IMR-90 (cell line): ENCODE results near the gene SPAG9. TPM values are rescaled to one million over a fixed set of nuclear protein-coding genes. Genes with fewer than 3 reads are reported as not detected.

Experiments used
- ATAC-seq: fragments of 200-7000 bp; cut with Tn5 transposase; 2 replicates; pipeline ENCODE4 v1.9.1; 2020; ENCODE audit warnings: low read depth, mild to moderate bottlenecking, moderate library complexity
- BruUV-seq: library from RNA; stranded (reverse); fragments of 400-500 nt; replicated peaks from 2 replicates; lab custom pipeline; 2021; lab: Mats Ljungman, UMichigan
- CTCF ChIA-PET: fragments of 300-600 bp; formaldehyde crosslinking; extraction: SDS; loops from one replicate; lab custom pipeline; 2021; ENCODE audit warnings: antibody characterized with exemption; lab: Yijun Ruan, JAX
- POLR2A ChIA-PET: fragments of 300-600 bp; sonication (Branson Sonifier 250); formaldehyde crosslinking; loops from one replicate; lab custom pipeline; 2022; ENCODE audit warnings: antibody characterized with exemption; ENCODE audit not compliant: unreplicated experiment; lab: Charles Lee
- DNase-seq: peaks from one replicate; pipeline ENCODE4 v3.0.0; 2013
- H2AFZ ChIP-seq: replicated peaks from 2 replicates; pipeline ENCODE3; 2013; ENCODE audit warnings: low read length, mild to moderate bottlenecking; ENCODE audit not compliant: poor library complexity
- H2AK5ac ChIP-seq: 2 replicates; pipeline ENCODE4 v1.6.1; 2013; ENCODE audit warnings: low read depth, low read length, inconsistent platforms
- H2AK9ac ChIP-seq: replicated peaks from 2 replicates; pipeline ENCODE3; 2013; ENCODE audit warnings: mild to moderate bottlenecking, low read depth, low read length, moderate library complexity; ENCODE audit not compliant: poor library complexity
- H2BK120ac ChIP-seq: 2 replicates; pipeline ENCODE4 v1.6.1; 2013; ENCODE audit warnings: low read depth, low read length, inconsistent platforms
- H2BK15ac ChIP-seq: 3 replicates; pipeline ENCODE4 v1.6.1; 2013; ENCODE audit warnings: low read depth, low read length, inconsistent platforms
- H2BK20ac ChIP-seq: 2 replicates; pipeline ENCODE4 v1.6.1; 2013; ENCODE audit warnings: low read depth, mild to moderate bottlenecking, inconsistent platforms, low read length, moderate library complexity
- H2BK5ac ChIP-seq: 2 replicates; pipeline ENCODE4 v1.6.1; 2013; ENCODE audit warnings: mild to moderate bottlenecking, low read depth, low read length, inconsistent platforms; ENCODE audit not compliant: poor library complexity, severe bottlenecking
- H3K14ac ChIP-seq: replicated peaks from 2 replicates; pipeline ENCODE4 v1.6.1; 2013; ENCODE audit warnings: low read depth, low read length, inconsistent platforms
- H3K18ac ChIP-seq: 2 replicates; pipeline ENCODE4 v1.6.1; 2013; ENCODE audit warnings: low read depth, low read length, control low read depth
- H3K23ac ChIP-seq: 2 replicates; pipeline ENCODE4 v1.6.1; 2013; ENCODE audit warnings: low read depth, low read length, inconsistent platforms
- H3K27ac ChIP-seq: 2 replicates; pipeline ENCODE4 v1.5.1; 2013; ENCODE audit warnings: mild to moderate bottlenecking, control low read depth, low read length; ENCODE audit not compliant: insufficient read depth
- H3K27me3 ChIP-seq: 2 replicates; pipeline ENCODE4 v1.6.1; 2013; ENCODE audit warnings: low read length; ENCODE audit not compliant: control insufficient read depth, insufficient read depth
- H3K36me3 ChIP-seq: 2 replicates; pipeline ENCODE4 v1.6.1; 2013; ENCODE audit warnings: low read length, mixed read lengths; ENCODE audit not compliant: control insufficient read depth, insufficient read depth
- H3K4ac ChIP-seq: 2 replicates; pipeline ENCODE4 v1.6.1; 2013; ENCODE audit warnings: low read depth, low read length, inconsistent platforms
- H3K4me1 ChIP-seq: 2 replicates; pipeline ENCODE4 v1.6.1; 2013; ENCODE audit warnings: low read length, mixed read lengths; ENCODE audit not compliant: control insufficient read depth, insufficient read depth
- H3K4me2 ChIP-seq: 2 replicates; pipeline ENCODE4 v1.6.1; 2013; ENCODE audit warnings: low read depth, mild to moderate bottlenecking, control low read depth, low read length, moderate library complexity
- H3K4me3 ChIP-seq: 2 replicates; pipeline ENCODE4 v1.5.1; 2013; ENCODE audit warnings: low read depth, mild to moderate bottlenecking, control low read depth, low read length, moderate library complexity; ENCODE audit not compliant: insufficient read depth
- H3K56ac ChIP-seq: 2 replicates; pipeline ENCODE4 v1.6.1; 2013; ENCODE audit warnings: low read length, inconsistent platforms; ENCODE audit not compliant: insufficient read depth; ENCODE audit errors: extremely low read depth
- H3K79me1 ChIP-seq, 2 experiments: 2 replicates each; pipeline ENCODE4 v1.6.1; 2013; ENCODE audit warnings: low read length in 2 of 2, inconsistent platforms in 1 of 2, low read depth in 1 of 2
- H3K9ac ChIP-seq: 2 replicates; pipeline ENCODE4 v1.6.1; 2013; ENCODE audit warnings: low read depth, low read length, control low read depth
- H3K9me1 ChIP-seq: 2 replicates; pipeline ENCODE4 v1.6.1; 2013; ENCODE audit warnings: low read length, inconsistent platforms; ENCODE audit not compliant: insufficient read depth
- H3K9me3 ChIP-seq: 2 replicates; pipeline ENCODE4 v1.6.1; 2013; ENCODE audit warnings: low read length; ENCODE audit not compliant: control insufficient read depth, insufficient read depth
- H4K20me1 ChIP-seq: 2 replicates; pipeline ENCODE4 v1.6.1; 2013; ENCODE audit warnings: low read length, inconsistent platforms; ENCODE audit not compliant: insufficient read depth
- H4K5ac ChIP-seq: 2 replicates; pipeline ENCODE4 v1.6.1; 2013; ENCODE audit warnings: mild to moderate bottlenecking, low read depth, low read length, control low read depth
- H4K8ac ChIP-seq, 2 experiments: 2 replicates each; pipeline ENCODE4 v1.6.1; 2013; ENCODE audit warnings: low read depth in 2 of 2, low read length in 2 of 2, control low read depth in 1 of 2, inconsistent platforms in 1 of 2
- H4K91ac ChIP-seq: 2 replicates; pipeline ENCODE4 v1.6.1; 2013; ENCODE audit warnings: low read depth, low read length, inconsistent platforms; ENCODE audit not compliant: insufficient read depth
- BHLHE40 ChIP-seq: fragments of 150-350 bp; IDR thresholded peaks from 2 replicates; pipeline ENCODE4 v1.6.1; 2016; ENCODE audit warnings: mild to moderate bottlenecking, low read depth, low read length
- CEBPB ChIP-seq: IDR thresholded peaks from 2 replicates; pipeline ENCODE4 v1.6.1; 2012; ENCODE audit warnings: low read depth, low read length, improper control_type of control experiment
- CHD1 ChIP-seq: IDR thresholded peaks from 2 replicates; pipeline ENCODE4 v1.6.1; 2012; ENCODE audit warnings: low read depth, low read length, improper control_type of control experiment
- ELK1 ChIP-seq: fragments of 150-350 bp; IDR thresholded peaks from 2 replicates; pipeline ENCODE4 v1.6.1; 2016; ENCODE audit warnings: low read depth, mild to moderate bottlenecking, low read length, moderate library complexity, borderline replicate concordance
- FOS ChIP-seq: fragments of 150-350 bp; IDR thresholded peaks from 2 replicates; pipeline ENCODE4 v1.6.1; 2016; ENCODE audit warnings: low read depth, low read length
- MAFK ChIP-seq: IDR thresholded peaks from 2 replicates; pipeline ENCODE4 v1.6.1; 2012; ENCODE audit warnings: low read depth, low read length, improper control_type of control experiment
- MAZ ChIP-seq: IDR thresholded peaks from 2 replicates; pipeline ENCODE4 v1.6.1; 2012; ENCODE audit warnings: low read depth, mild to moderate bottlenecking, low read length, improper control_type of control experiment, moderate library complexity, borderline replicate concordance
- MXI1 ChIP-seq: IDR thresholded peaks from 2 replicates; pipeline ENCODE4 v1.6.1; 2012; ENCODE audit warnings: low read depth, mild to moderate bottlenecking, low read length, moderate library complexity, borderline replicate concordance
- NFE2L2 ChIP-seq: fragments of 150-350 bp; IDR thresholded peaks from 2 replicates; pipeline ENCODE4 v1.6.1; 2016; ENCODE audit warnings: low read depth, mild to moderate bottlenecking, low read length
- POLR2A ChIP-seq: IDR thresholded peaks from 2 replicates; pipeline ENCODE4 v1.6.1; 2012; ENCODE audit warnings: mild to moderate bottlenecking, low read depth, low read length
- RAD21 ChIP-seq: IDR thresholded peaks from 2 replicates; pipeline ENCODE4 v1.6.1; 2012; ENCODE audit warnings: low read length, improper control_type of control experiment
- RCOR1 ChIP-seq: IDR thresholded peaks from 2 replicates; pipeline ENCODE4 v1.6.1; 2012; ENCODE audit warnings: mild to moderate bottlenecking, low read length, improper control_type of control experiment; ENCODE audit not compliant: insufficient replicate concordance
- RFX5 ChIP-seq: IDR thresholded peaks from 2 replicates; pipeline ENCODE4 v1.8.0; 2012; ENCODE audit warnings: low read depth, mild to moderate bottlenecking, low read length, moderate library complexity
- SMC3 ChIP-seq: fragments of 150-350 bp; IDR thresholded peaks from 2 replicates; pipeline ENCODE4 v1.6.1; 2016; ENCODE audit warnings: low read depth, mild to moderate bottlenecking, antibody characterized with exemption, low read length, moderate library complexity
- USF2 ChIP-seq: fragments of 150-350 bp; IDR thresholded peaks from 2 replicates; pipeline ENCODE4 v1.6.1; 2017; ENCODE audit warnings: mild to moderate bottlenecking, antibody characterized with exemption, low read length, low read depth
- WGBS, 2 experiments: methylation state at CpG; one replicate each; pipeline versions ENCODE4 v1.1.5 to v1.1.7; 2013; ENCODE audit warnings: missing lambda C conversion rate in 2 of 2; ENCODE audit not compliant: insufficient read length in 1 of 2; ENCODE audit errors: extremely low coverage in 2 of 2; 5-methylcytosine and 5-hydroxymethylcytosine counted together
- dilution Hi-C: fragments of 300-500 bp; cut with HindIII; formaldehyde crosslinking; loops from one replicate; pipeline ENCODE4 v1.14.3; 2018; ENCODE audit warnings: low sequenced_read_pairs; ENCODE audit not compliant: unreplicated experiment
- in situ Hi-C: fragments of 300-500 bp; cut with MboI; formaldehyde crosslinking; loops from 3 replicates; pipeline ENCODE4 v1.14.3; 2019; ENCODE audit warnings: low sequenced_read_pairs, inconsistent platforms, mixed read lengths
- intact Hi-C: fragments of 100-400 bp; cut with micrococcal nuclease; formaldehyde crosslinking; loops from 2 replicates; pipeline ENCODE4 v1.10.0; 2022
- polyA plus RNA-seq, 3 experiments: library from polyadenylated mRNA; depleted of rRNA; stranded (reverse); fragments of >200 nt; gene quantifications; 2 replicates each; pipeline ENCODE4 v1.2.3, GENCODE V29; 2012; ENCODE audit warnings: low replicate concordance in 1 of 3
- total RNA-seq: library from RNA; depleted of rRNA; stranded (reverse); fragments of >200 nt; gene quantifications from 2 replicates; pipeline ENCODE4 v1.2.3, GENCODE V29; 2012

Gene SPAG9
- total and polyA plus RNA-seq, 2 of the 4 experiments (the other 2 are of a cell fraction), result 26.7 to 75.5 TPM

- Histone ChIP-seq H3K27me3 (no peaks in the 10 kb centered on the region), H3K79me1 (no peaks in the 10 kb centered on the region; a peak in 1 of 4 replicates), H3K9me3 (no peaks in the 10 kb centered on the region), H4K91ac (no peak overlapping the region), H3K23ac (no peak overlapping the region), H3K4ac (no peak overlapping the region), H3K14ac (no peak overlapping the region), H3K27ac (no peak overlapping the region), H3K9me1 (no peaks in the 10 kb centered on the region), H2AK5ac (no peak overlapping the region), H3K4me1 (peaks cover 5% of the 10 kb centered on the region), H2AFZ (no peak overlapping the region), H4K8ac (no peak overlapping the region), H2BK120ac (no peak overlapping the region), H2AK9ac (no peak overlapping the region), H3K9ac (no peak overlapping the region), H2BK5ac (no peak overlapping the region), H3K36me3 (peaks cover 6% of the 10 kb centered on the region; the same call in 1 of the 2 replicates), H3K4me2 (no peak overlapping the region), H3K18ac (no peak overlapping the region), H2BK20ac (no peak overlapping the region), H3K56ac (no peak overlapping the region), H2BK15ac (no peak overlapping the region), H4K20me1 (no peaks in the 10 kb centered on the region), H3K4me3 (no peak overlapping the region), H4K5ac (no peak overlapping the region)
- in situ Hi-C loops (no loop called here), dilution Hi-C loops (no loop called here), intact Hi-C loops (no loop called here)
- CTCF ChIA-PET, result no interaction called here
- DNase-seq (no peak), ATAC-seq (no peak)
- POLR2A ChIA-PET, result no interaction called here
- BruUV-seq, result no TSS peak
- 93% methylated on average over 3 of the region's 9 CpGs; no CpG with 5 or more reads in 1 of the 2 experiments for WGBS, 2 experiments
- TF ChIP-seq CHD1 (no peak), SMC3 (no peak), RCOR1 (no peak), RFX5 (no peak), USF2 (no peak), ELK1 (no peak), RAD21 (no peak), POLR2A (no peak), MXI1 (no peak), CEBPB (no peak), BHLHE40 (no peak), MAFK (no peak), NFE2L2 (no peak), MAZ (no peak), FOS (no peak)
These were observed 159.1 kb downstream of the SPAG9 start for GRCh38 chr17:50961282-50962220.
